DOHH2 (cell line): Measurements from ENCODE around the gene SRPX.

Source experiments
- CTCF ChIP-seq: fragments of 200-600 bp; sonication (generic); IDR thresholded peaks from one replicate; pipeline ENCODE4 v1.5.1; 2014; ENCODE audit warnings: antibody characterized with exemption, mild to moderate bottlenecking, low read depth, low read length; ENCODE audit not compliant: poor library complexity, severe bottlenecking
- EZH2phosphoT487 ChIP-seq: fragments of 200-600 bp; sonication (generic); IDR thresholded peaks from 2 replicates; pipeline ENCODE4 v1.6.1; 2017; ENCODE audit warnings: borderline replicate concordance, mild to moderate bottlenecking, antibody characterized with exemption, low read length, moderate library complexity, mixed read lengths

- TF ChIP-seq CTCF: no peak
- no peak for TF ChIP-seq EZH2phosphoT487
These were observed 29.3 kb upstream of the SRPX start for GRCh38 chrX:38249965-38250364.
